Endothelial cell of umbilical vein (primary cell): ENCODE results near the gene CRLF1. TPM values are rescaled to one million over a fixed set of nuclear protein-coding genes. Genes with fewer than 3 reads are reported as not detected.

Experiments used
- BruUV-seq: library from RNA; stranded (reverse); fragments of 400-500 nt; replicated peaks from 2 replicates; lab custom pipeline; 2021; lab: Mats Ljungman, UMichigan
- CTCF ChIA-PET: fragments of 300-600, 350-600 bp; sonication (Branson Sonifier 250); formaldehyde crosslinking; loops from one replicate; lab custom pipeline; 2021; ENCODE audit warnings: antibody characterized with exemption, inconsistent platforms; lab: Charles Lee
- POLR2A ChIA-PET: fragments of 300-600, 350-600 bp; sonication (Branson Sonifier 250); formaldehyde crosslinking; loops from one replicate; lab custom pipeline; 2021; ENCODE audit warnings: antibody characterized with exemption, inconsistent platforms; lab: Charles Lee
- DNase-seq: peaks from one replicate; pipeline ENCODE4 v3.0.0-alpha.2; 2011; ENCODE audit warnings: low read depth, low spot score
- FAIRE-seq: peaks from 2 replicates; lab custom pipeline; 2011; peaks lifted over from hg19 to GRCh38; lab: Jason Lieb, UNC
- H2AFZ ChIP-seq: 2 replicates; pipeline ENCODE4 v1.6.0; 2012; ENCODE audit warnings: low read depth, low read length, control low read depth, inconsistent platforms
- H3K27ac ChIP-seq: 2 replicates; pipeline ENCODE4 v1.5.1; 2011; ENCODE audit warnings: low read depth, mild to moderate bottlenecking, control low read depth, low read length, moderate library complexity; ENCODE audit not compliant: insufficient read depth
- H3K27me3 ChIP-seq, 2 experiments: 2 replicates each; pipeline versions ENCODE4 v1.6.0 to v1.6.1; 2011; ENCODE audit warnings: low read length in 2 of 2, mixed read lengths in 1 of 2; ENCODE audit not compliant: control insufficient read depth in 2 of 2, insufficient read depth in 2 of 2
- H3K36me3 ChIP-seq, 2 experiments: 2 replicates in 1 of 2; 3 replicates in 1 of 2; pipeline ENCODE4 v1.5.1; 2011; ENCODE audit warnings: low read length in 2 of 2, mild to moderate bottlenecking in 1 of 2, moderate library complexity in 1 of 2; ENCODE audit not compliant: control insufficient read depth in 2 of 2, insufficient read depth in 2 of 2; ENCODE audit errors: extremely low read depth in 1 of 2
- H3K4me1 ChIP-seq: 3 replicates; pipeline ENCODE4 v1.5.1; 2011; ENCODE audit warnings: mild to moderate bottlenecking, low read length; ENCODE audit not compliant: control insufficient read depth, insufficient read depth; ENCODE audit errors: extremely low read depth
- H3K4me2 ChIP-seq: 2 replicates; pipeline ENCODE4 v1.6.1; 2011; ENCODE audit warnings: low read length, control low read depth, mixed read lengths; ENCODE audit not compliant: insufficient read depth
- H3K4me3 ChIP-seq, 3 experiments: fragments of 200-600 bp in 1 of 3; sonication (generic), shearing (Covaris generic) in 1 of 3; replicated peaks in 1 of 3; 2 replicates each; pipeline ENCODE4 v1.5.1; 2011 to 2016; ENCODE audit warnings: control low read depth in 3 of 3, low read length in 3 of 3, mild to moderate bottlenecking in 2 of 3, inconsistent platforms in 1 of 3, low read depth in 1 of 3, moderate library complexity in 1 of 3; ENCODE audit not compliant: insufficient read depth in 1 of 3
- H3K79me2 ChIP-seq: 2 replicates; pipeline ENCODE4 v1.6.0; 2012; ENCODE audit warnings: low read length, inconsistent platforms; ENCODE audit not compliant: control insufficient read depth, insufficient read depth
- H3K9ac ChIP-seq: replicated peaks from 2 replicates; pipeline ENCODE3; 2011; ENCODE audit warnings: low read length, control low read depth; ENCODE audit not compliant: insufficient read depth; ENCODE audit errors: extremely low read depth
- H3K9me1 ChIP-seq: replicated peaks from 3 replicates; pipeline ENCODE4 v1.6.0; 2011; ENCODE audit warnings: mild to moderate bottlenecking, low read length; ENCODE audit not compliant: control insufficient read depth, insufficient read depth; ENCODE audit errors: extremely low read depth
- H3K9me3 ChIP-seq: replicated peaks from 2 replicates; pipeline ENCODE4 v1.5.1; 2012; ENCODE audit warnings: low read length, inconsistent platforms; ENCODE audit not compliant: control insufficient read depth, insufficient read depth
- H4K20me1 ChIP-seq: replicated peaks from 2 replicates; pipeline ENCODE3; 2011; ENCODE audit warnings: mild to moderate bottlenecking, low read length; ENCODE audit not compliant: control insufficient read depth, insufficient read depth; ENCODE audit errors: extremely low read depth
- CTCF ChIP-seq, 2 donors: IDR thresholded peaks; 1 replicate in 1 of 2; 2 replicates in 1 of 2; pipeline ENCODE4 v1.5.1; 2011; ENCODE audit warnings: low read length in 2 of 2, mild to moderate bottlenecking in 2 of 2, moderate library complexity in 2 of 2, control low read depth in 1 of 2, inconsistent platforms in 1 of 2, low read depth in 1 of 2; ENCODE audit not compliant: insufficient read depth in 1 of 2; ENCODE audit errors: extremely low read depth in 1 of 2
- EZH2 ChIP-seq: IDR thresholded peaks from 2 replicates; pipeline ENCODE4 v1.6.1; 2012; ENCODE audit warnings: borderline replicate concordance, low read depth, mild to moderate bottlenecking, moderate library complexity, low read length, inconsistent platforms; ENCODE audit not compliant: severe bottlenecking
- FOS ChIP-seq: IDR thresholded peaks from 2 replicates; pipeline ENCODE4 v1.6.1; 2011; ENCODE audit warnings: mild to moderate bottlenecking, low read length, moderate library complexity, borderline replicate concordance; ENCODE audit not compliant: insufficient read depth
- GATA2 ChIP-seq: IDR thresholded peaks from 2 replicates; pipeline ENCODE4 v1.7.0; 2011; ENCODE audit warnings: low read depth, mild to moderate bottlenecking, moderate library complexity, mixed read lengths, low read length; ENCODE audit not compliant: insufficient read length, insufficient read depth
- JUN ChIP-seq: IDR thresholded peaks from 2 replicates; pipeline ENCODE4 v1.6.1; 2011; ENCODE audit warnings: borderline replicate concordance, low read depth; ENCODE audit not compliant: insufficient read length, insufficient read depth
- MYC ChIP-seq: IDR thresholded peaks from one replicate; pipeline ENCODE4 v1.6.1; 2011; ENCODE audit warnings: mild to moderate bottlenecking, low read depth, low read length
- POLR2A ChIP-seq: IDR thresholded peaks from 2 replicates; pipeline ENCODE4 v1.6.1; 2012; ENCODE audit warnings: low read depth, mild to moderate bottlenecking, control low read depth, low read length
- POLR2AphosphoS5 ChIP-seq: IDR thresholded peaks from 2 replicates; pipeline ENCODE4 v1.6.1; 2012; ENCODE audit warnings: low read depth, mild to moderate bottlenecking, control low read depth, low read length, moderate library complexity; ENCODE audit not compliant: insufficient read depth
- dilution Hi-C: fragments of 300-500 bp; cut with MboI; formaldehyde crosslinking; loops from one replicate; pipeline ENCODE4 v1.15.0; 2019; ENCODE audit warnings: low sequenced_read_pairs; ENCODE audit not compliant: extremely low pct_ligation_motif_present
- intact Hi-C: fragments of 100-400 bp; cut with micrococcal nuclease; formaldehyde crosslinking; loops from one replicate; pipeline ENCODE4 v1.10.0; 2022
- polyA plus RNA-seq, 4 experiments: library from polyadenylated mRNA; depleted of rRNA in 3 of 4; stranded (reverse) in 3 of 4; unstranded in 1 of 4; fragments of >200 nt; gene quantifications; 2 replicates each; pipeline versions ENCODE4 v1.2.1 to v1.2.3, GENCODE V29; 2011 to 2012; ENCODE audit warnings: missing spikeins in 1 of 4
- total RNA-seq: library from RNA; stranded (reverse); gene quantifications from 2 replicates; pipeline ENCODE4 v1.2.3, GENCODE V29; 2021
- TF ChIP-seq, protein P1 (sequence below): IDR thresholded peaks from 2 replicates; pipeline ENCODE4 v1.6.1; 2011; ENCODE audit not compliant: insufficient read depth, insufficient read length

Gene CRLF1
- total and polyA plus RNA-seq, 2 donors (not counting 3 experiments of a cell fraction or from before 2014, with no cell fraction given) = 0.18 TPM; not detected in 1

- peaks cover 16% of the 10 kb centered on the region for H3K4me1 ChIP-seq
- peak within 1 kb of the TSS; percentile 76 for H3K9ac ChIP-seq
- dilution Hi-C loops = no loop called here
- no peaks in the 10 kb centered on the region for H3K9me3 ChIP-seq
- no peak for TF ChIP-seq JUN
- TF ChIP-seq POLR2AphosphoS5 = peak; percentile 98
- TF ChIP-seq POLR2A = peak; percentile 92
- no peak for TF ChIP-seq GATA2
- TF ChIP-seq, protein P1, sequence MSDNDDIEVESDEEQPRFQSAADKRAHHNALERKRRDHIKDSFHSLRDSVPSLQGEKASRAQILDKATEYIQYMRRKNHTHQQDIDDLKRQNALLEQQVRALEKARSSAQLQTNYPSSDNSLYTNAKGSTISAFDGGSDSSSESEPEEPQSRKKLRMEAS = peak; percentile 99
- peak; percentile 99 for TF ChIP-seq MYC
- TF ChIP-seq CTCF (IDR thresholded peaks at IDR 0.05; ENCODE audit: extremely low read depth in 1 of 2, insufficient read depth in 1 of 2, low read depth in 1 of 2, low read length in 2 of 2) = no peak
- no peak for TF ChIP-seq FOS
- TF ChIP-seq EZH2 = no peak
- H3K36me3 ChIP-seq = peaks cover 9 to 42% of the 10 kb centered on the region in 2 experiments
- peaks cover 24% of the 10 kb centered on the region for H3K79me2 ChIP-seq
- intact Hi-C loops = loop anchor here (1.0 to 5.0 kb wide), 6 partner anchors 9 to 99 kb away; partner anchors contain the start of genes ELL, FKBP8, KXD1 and REX1BD
- H3K4me2 ChIP-seq = peak within 1 kb of the TSS; percentile 74
- CTCF ChIA-PET = interaction anchor here (0.7 to 2.4 kb wide), 14 partner anchors 9 to 277 kb away, joined by 3 to 24 read pairs (median 5); partner anchors contain the start of genes KXD1 and REX1BD
- no peaks in the 10 kb centered on the region for H4K20me1 ChIP-seq
- H3K27ac ChIP-seq = peak within 1 kb of the TSS; percentile 60
- H3K4me3 ChIP-seq = peak within 1 kb of the TSS; percentile 66 to 91 (median 68)
- no peaks in the 10 kb centered on the region for H3K27me3 ChIP-seq
- TSS peak; percentile 51 for BruUV-seq
- DNase-seq (peak; percentile 98), FAIRE-seq (peak; percentile 97)
- peak within 1 kb of the TSS; percentile 53 for H2AFZ ChIP-seq
- POLR2A ChIA-PET = interaction anchor here (0.7 to 1.2 kb wide), 5 partner anchors 14 to 50 kb away, joined by 3 to 5 read pairs (median 3); partner anchors contain the start of genes ELL, KXD1 and REX1BD
- no peaks in the 10 kb centered on the region for H3K9me1 ChIP-seq
Measured at GRCh38 chr19:18571564-18572344, 34.8 kb downstream of the CRLF1 start, which contains the start of gene UBA52. TSS of gene UBA52 (plus strand) at chr19:18571857. CDS start at chr19:18573301, 1,444 bp downstream.
